Measurements from ENCODE around the gene PER1. TPM values are rescaled to one million over a fixed set of nuclear protein-coding genes. Genes with fewer than 3 reads are reported as not detected.

PER1 gene
- total and polyA plus RNA-seq, 2 of the 4 experiments (the other 2 are of a cell fraction), result 3.4 to 10.5 TPM

DNA sequence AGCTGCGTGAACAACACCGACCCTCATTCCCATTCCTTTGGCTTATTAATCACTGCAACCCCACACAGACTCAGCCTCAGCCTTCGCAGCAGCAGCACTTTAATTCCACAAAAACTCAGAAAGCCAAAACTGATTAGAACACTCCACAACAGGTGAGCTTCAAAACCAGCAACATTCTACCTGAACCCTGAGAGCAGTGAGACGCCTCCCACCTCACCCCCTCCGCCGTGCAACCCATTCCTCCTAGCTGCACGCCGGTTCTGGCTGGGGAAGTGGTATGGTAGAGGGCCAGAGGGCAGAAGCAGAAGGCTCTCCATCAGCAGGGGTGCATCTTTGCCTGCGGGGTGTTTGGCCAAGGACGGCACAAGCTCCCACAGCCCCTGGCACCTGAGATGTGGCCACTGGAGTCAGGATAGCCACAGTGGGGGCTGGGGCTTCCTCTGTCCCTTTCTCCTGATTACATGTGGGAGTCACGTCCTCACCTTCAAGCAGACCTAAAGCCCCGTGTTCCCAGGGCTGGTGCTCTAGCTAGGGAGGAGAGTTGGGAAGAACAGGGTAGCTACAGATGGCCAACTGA is 36.1 kb upstream of the PER1 start:
- Histone ChIP-seq H3K9me3 (ENCODE audit: control insufficient read depth, insufficient read depth, low read length) (no peaks in the 10 kb centered on the region), H3K23ac (ENCODE audit: low read depth, low read length) (peak overlapping the region; percentile 31), H3K27me3 (ENCODE audit: control insufficient read depth, insufficient read depth, low read length) (no peaks in the 10 kb centered on the region), H3K27ac (ENCODE audit: insufficient read depth, low read length) (peak overlapping the region; percentile 5), H2BK15ac (ENCODE audit: low read depth, low read length) (no peak overlapping the region), H3K36me3 (ENCODE audit: control insufficient read depth, insufficient read depth, low read length) (no peaks in the 10 kb centered on the region), H3K4me2 (ENCODE audit: low read depth, low read length) (peak overlapping the region; percentile 75), H3K18ac (ENCODE audit: low read depth, low read length) (no peak overlapping the region), H3K4me1 (ENCODE audit: control insufficient read depth, insufficient read depth, low read length) (peaks cover 13% of the 10 kb centered on the region), H3K9ac (ENCODE audit: low read depth, low read length) (no peak overlapping the region; the same call in 1 of the 2 replicates), H3K14ac (replicated peaks; ENCODE audit: low read depth, low read length) (peak overlapping the region; percentile 30; the same call in 1 of the 2 replicates), H3K4ac (ENCODE audit: low read depth, low read length) (peak overlapping the region; percentile 24; the same call in 1 of the 2 replicates), H4K8ac (ENCODE audit: low read depth in 2 of 2, low read length in 2 of 2) (no peak overlapping the region; a peak in 1 of 4 replicates), H2BK120ac (ENCODE audit: low read depth, low read length) (no peak overlapping the region), H3K4me3 (ENCODE audit: insufficient read depth, low read depth, low read length) (peak overlapping the region; percentile 74), H3K79me1 (ENCODE audit: low read depth in 1 of 2, low read length in 2 of 2) (peaks cover 0 to 21% of the 10 kb centered on the region in 2 experiments; a peak in 2 of 4 replicates), H2AK5ac (ENCODE audit: low read depth, low read length) (peak overlapping the region; percentile 69; the same call in 1 of the 2 replicates), H2AFZ (replicated peaks; ENCODE audit: low read length, poor library complexity) (peak overlapping the region; percentile 97), H4K20me1 (ENCODE audit: insufficient read depth, low read length) (peaks cover 22% of the 10 kb centered on the region), H2BK5ac (ENCODE audit: low read depth, low read length, poor library complexity, severe bottlenecking) (no peak overlapping the region), H4K91ac (ENCODE audit: insufficient read depth, low read depth, low read length) (no peak overlapping the region), H3K56ac (ENCODE audit: extremely low read depth, insufficient read depth, low read length) (no peak overlapping the region), H2BK20ac (ENCODE audit: low read depth, low read length) (no peak overlapping the region), H3K9me1 (ENCODE audit: insufficient read depth, low read length) (peaks cover 21% of the 10 kb centered on the region), H2AK9ac (replicated peaks; ENCODE audit: low read depth, low read length, poor library complexity) (peak overlapping the region; percentile 66), H4K5ac (ENCODE audit: low read depth, low read length) (no peak overlapping the region)
- dilution Hi-C loops (cut with HindIII; ENCODE audit: low sequenced_read_pairs, unreplicated experiment) (no loop called here), in situ Hi-C loops (cut with MboI; ENCODE audit: low sequenced_read_pairs) (no loop called here), intact Hi-C loops (cut with micrococcal nuclease) (loop anchor here (5.0 kb wide), 1 partner anchor 114 kb away; no protein-coding TSS in a partner anchor)
- 0 out of 2 replicates have a peak, but pooled peaks have one; percentile 2 for TF ChIP-seq MAZ (IDR thresholded peaks at IDR 0.05; ENCODE audit: borderline replicate concordance, low read depth, low read length)
- no peak for TF ChIP-seq BHLHE40 (IDR thresholded peaks at IDR 0.05; ENCODE audit: low read depth, low read length)
- ATAC-seq (ENCODE audit: low read depth), result no peak
- CTCF ChIA-PET, result interaction anchor here (0.6 kb wide), 1 partner anchor 61 kb away, joined by 3 read pairs; no protein-coding TSS in a partner anchor
- 17% methylated on average over 3 of the region's 12 CpGs; no CpG with 5 or more reads in 1 of the 2 experiments for WGBS, 2 experiments (ENCODE audit: extremely low coverage in 2 of 2, insufficient read length in 1 of 2)
- BruUV-seq (replicated peaks), result no TSS peak
- DNase-seq, result no peak
- POLR2A ChIA-PET (ENCODE audit: unreplicated experiment), result interaction anchor here (0.5 to 1.4 kb wide), 2 partner anchors 15 to 816 kb away, joined by 3 to 6 read pairs; no protein-coding TSS in a partner anchor

Measured in IMR-90 (cell line).